HepG2 (cell line): Measurements from ENCODE around the gene VAPA. TPM values are rescaled to one million over a fixed set of nuclear protein-coding genes. Genes with fewer than 3 reads are reported as not detected.

Experiments used
- ARNTL ChIP-seq: sonication (generic); formaldehyde crosslinking; IDR thresholded peaks from 2 replicates; pipeline ENCODE4 v1.4.0; 2020; ENCODE audit warnings: mild to moderate bottlenecking, missing genetic modification reagents
- CEBPG ChIP-seq: IDR thresholded peaks from 2 replicates; pipeline ENCODE4 v1.6.1; 2016
- ETV6 ChIP-seq: sonication (generic); formaldehyde crosslinking; conservative IDR thresholded peaks from 2 replicates; pipeline ENCODE4 v1.4.0; 2020; ENCODE audit warnings: missing genetic modification reagents
- IKZF4 ChIP-seq: sonication (generic); formaldehyde crosslinking; IDR thresholded peaks from 2 replicates; pipeline ENCODE4 v1.5.1; 2020; ENCODE audit warnings: borderline replicate concordance, mild to moderate bottlenecking, low read depth, missing genetic modification reagents; ENCODE audit errors: not compliant biosample characterization
- MEF2D ChIP-seq: sonication (generic); formaldehyde crosslinking; IDR thresholded peaks from 2 replicates; pipeline ENCODE4 v1.5.1; 2020; ENCODE audit warnings: mild to moderate bottlenecking, missing genetic modification reagents
- MIER3 ChIP-seq: IDR thresholded peaks from 2 replicates; pipeline ENCODE4 v1.6.1; 2016; ENCODE audit warnings: missing compliant biosample characterization, borderline replicate concordance
- NFKBIZ ChIP-seq: IDR thresholded peaks from 2 replicates; pipeline ENCODE4 v1.6.1; 2018; ENCODE audit warnings: missing genetic modification reagents, missing compliant biosample characterization
- ZFP36L2 ChIP-seq: sonication (generic); formaldehyde crosslinking; IDR thresholded peaks from 2 replicates; pipeline ENCODE4 v1.4.0; 2020; ENCODE audit warnings: missing genetic modification reagents
- ZFP41 ChIP-seq: sonication (generic); formaldehyde crosslinking; IDR thresholded peaks from 2 replicates; pipeline ENCODE4 v1.4.0; 2020; ENCODE audit warnings: mild to moderate bottlenecking, missing genetic modification reagents, borderline replicate concordance
- ZMYM4 ChIP-seq: sonication (generic); formaldehyde crosslinking; IDR thresholded peaks from 2 replicates; pipeline ENCODE4 v1.8.1; 2023; ENCODE audit warnings: mild to moderate bottlenecking, missing genetic modification reagents
- ZNF331 ChIP-seq: sonication (generic); formaldehyde crosslinking; IDR thresholded peaks from 2 replicates; pipeline ENCODE4 v1.4.0; 2020; ENCODE audit warnings: missing genetic modification reagents
- ZNF562 ChIP-seq: sonication (generic); formaldehyde crosslinking; IDR thresholded peaks from 2 replicates; pipeline ENCODE4 v1.8.0; 2022; ENCODE audit warnings: missing genetic modification reagents, borderline replicate concordance
- ZNF724P ChIP-seq: sonication (generic); formaldehyde crosslinking; IDR thresholded peaks from 2 replicates; pipeline ENCODE4 v1.8.0; 2022; ENCODE audit warnings: missing genetic modification reagents, borderline replicate concordance
- ZNF878 ChIP-seq: sonication (generic); formaldehyde crosslinking; IDR thresholded peaks from 2 replicates; pipeline ENCODE4 v1.8.1; 2023; ENCODE audit warnings: mild to moderate bottlenecking, missing genetic modification reagents, moderate library complexity
- ZSCAN22 ChIP-seq: sonication (generic); formaldehyde crosslinking; IDR thresholded peaks from 2 replicates; pipeline ENCODE4 v1.4.0; 2020; ENCODE audit warnings: mild to moderate bottlenecking, missing genetic modification reagents
- ZZZ3 ChIP-seq: sonication (generic); formaldehyde crosslinking; IDR thresholded peaks from 2 replicates; pipeline ENCODE4 v1.4.0; 2020; ENCODE audit warnings: missing genetic modification reagents, mild to moderate bottlenecking, borderline replicate concordance
- polyA plus RNA-seq, 8 experiments: library from polyadenylated mRNA; depleted of rRNA in 3 of 8; stranded (reverse) in 7 of 8; unstranded in 1 of 8; fragments of >200 nt; fragmentation: Illumina TruSeq in 4 of 8; extraction: Trizol in 4 of 8; gene quantifications; 2 replicates each; pipeline versions ENCODE4 v1.2.1 to v1.2.3, GENCODE V29; 2011 to 2016; ENCODE audit warnings: low read depth in 4 of 8, missing spikeins in 1 of 8, mixed read lengths in 1 of 8; ENCODE audit not compliant: insufficient read depth in 1 of 8
- total RNA-seq, 5 experiments: library from RNA; depleted of rRNA; stranded (reverse); fragments of >200 nt; fragmentation: Illumina TruSeq; extraction: Trizol; gene quantifications; 2 replicates each; pipeline ENCODE4 v1.2.3, GENCODE V29; 2016; ENCODE audit warnings: low read depth in 1 of 5
- TF ChIP-seq, protein P1 (sequence below): sonication (generic); formaldehyde crosslinking; IDR thresholded peaks from 2 replicates; pipeline ENCODE4 v1.8.0; 2022; ENCODE audit warnings: missing genetic modification reagents, mild to moderate bottlenecking, moderate library complexity, borderline replicate concordance
- TF ChIP-seq, protein P2 (sequence below): IDR thresholded peaks from 2 replicates; pipeline ENCODE4 v1.6.1; 2018; ENCODE audit warnings: missing genetic modification reagents, mild to moderate bottlenecking, missing compliant biosample characterization
- TF ChIP-seq, protein P3 (sequence below): IDR thresholded peaks from 2 replicates; pipeline ENCODE4 v1.6.1; 2016; ENCODE audit warnings: low read depth, missing genetic modification reagents, missing compliant biosample characterization
- TF ChIP-seq, protein P4 (sequence below): fragments of 450-650 bp; IDR thresholded peaks from 2 replicates; pipeline ENCODE4 v1.6.1; 2016

VAPA gene
- total and polyA plus RNA-seq, 2 of the 13 experiments (the other 11 are each of a cell fraction or from before 2014, with no cell fraction given) = 167 to 294 TPM

DNA sequence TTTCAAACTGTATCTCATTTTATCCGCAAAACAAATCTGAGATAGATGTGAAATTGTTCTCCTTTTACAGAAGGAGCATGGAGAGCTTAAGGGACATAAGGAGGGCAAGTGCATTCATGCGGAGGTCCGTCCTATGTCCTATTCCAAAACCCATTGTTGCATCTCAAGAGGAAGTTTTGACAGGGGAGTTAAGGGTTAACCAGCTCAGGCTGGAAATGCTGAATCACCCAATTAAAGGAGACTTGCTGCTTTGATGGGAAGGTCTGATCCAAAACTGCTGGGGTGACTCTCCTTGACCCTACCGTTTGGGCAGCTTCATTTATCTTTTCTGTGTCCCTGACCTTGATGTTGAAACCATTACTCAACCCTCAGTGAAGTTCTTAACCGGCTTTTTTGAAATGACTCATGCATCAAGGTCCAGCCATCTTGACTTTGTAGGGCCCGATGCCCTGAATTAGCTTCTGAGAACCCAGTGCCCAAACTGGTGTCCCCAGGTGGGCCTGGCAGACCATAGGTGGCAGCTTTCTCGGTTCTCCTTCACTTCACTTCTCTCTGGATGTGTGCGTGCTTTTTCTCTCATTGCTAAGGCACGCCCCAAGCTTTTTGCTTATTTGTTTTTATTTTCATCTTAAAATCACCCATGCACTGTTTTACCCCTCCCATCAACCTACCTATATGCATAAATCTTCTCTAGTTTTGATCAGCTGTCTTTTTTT, 43.9 kb upstream of the VAPA start (continued):
- TF ChIP-seq MEF2D (CRISPR knock-in tag) (peak; percentile 70; the same call in 1 of the 2 replicates), ZZZ3 (CRISPR knock-in tag) (no peak), ZNF724P (CRISPR knock-in tag) (no peak), CEBPG (CRISPR knock-in tag) (peak; percentile 89), ZNF878 (CRISPR knock-in tag) (no peak), ZSCAN22 (no peak), ZNF331 (CRISPR knock-in tag) (peak; percentile 64; the same call in 1 of the 2 replicates), ARNTL (peak; percentile 45; the same call in 1 of the 2 replicates), IKZF4 (no peak), ZFP41 (no peak), NFKBIZ (CRISPR knock-in tag) (peak; percentile 79; the same call in 1 of the 2 replicates), ZNF562 (CRISPR knock-in tag) (no peak), ETV6 (peak; percentile 67; the same call in 1 of the 2 replicates), MIER3 (CRISPR knock-in tag) (peak; percentile 79; the same call in 1 of the 2 replicates), ZMYM4 (peak; percentile 66), ZFP36L2 (no peak)
- TF ChIP-seq, protein P1, sequence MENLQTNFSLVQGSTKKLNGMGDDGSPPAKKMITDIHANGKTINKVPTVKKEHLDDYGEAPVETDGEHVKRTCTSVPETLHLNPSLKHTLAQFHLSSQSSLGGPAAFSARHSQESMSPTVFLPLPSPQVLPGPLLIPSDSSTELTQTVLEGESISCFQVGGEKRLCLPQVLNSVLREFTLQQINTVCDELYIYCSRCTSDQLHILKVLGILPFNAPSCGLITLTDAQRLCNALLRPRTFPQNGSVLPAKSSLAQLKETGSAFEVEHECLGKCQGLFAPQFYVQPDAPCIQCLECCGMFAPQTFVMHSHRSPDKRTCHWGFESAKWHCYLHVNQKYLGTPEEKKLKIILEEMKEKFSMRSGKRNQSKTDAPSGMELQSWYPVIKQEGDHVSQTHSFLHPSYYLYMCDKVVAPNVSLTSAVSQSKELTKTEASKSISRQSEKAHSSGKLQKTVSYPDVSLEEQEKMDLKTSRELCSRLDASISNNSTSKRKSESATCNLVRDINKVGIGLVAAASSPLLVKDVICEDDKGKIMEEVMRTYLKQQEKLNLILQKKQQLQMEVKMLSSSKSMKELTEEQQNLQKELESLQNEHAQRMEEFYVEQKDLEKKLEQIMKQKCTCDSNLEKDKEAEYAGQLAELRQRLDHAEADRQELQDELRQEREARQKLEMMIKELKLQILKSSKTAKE (CRISPR knock-in tag) = peak; percentile 65; the same call in 1 of the 2 replicates
- TF ChIP-seq, protein P2, sequence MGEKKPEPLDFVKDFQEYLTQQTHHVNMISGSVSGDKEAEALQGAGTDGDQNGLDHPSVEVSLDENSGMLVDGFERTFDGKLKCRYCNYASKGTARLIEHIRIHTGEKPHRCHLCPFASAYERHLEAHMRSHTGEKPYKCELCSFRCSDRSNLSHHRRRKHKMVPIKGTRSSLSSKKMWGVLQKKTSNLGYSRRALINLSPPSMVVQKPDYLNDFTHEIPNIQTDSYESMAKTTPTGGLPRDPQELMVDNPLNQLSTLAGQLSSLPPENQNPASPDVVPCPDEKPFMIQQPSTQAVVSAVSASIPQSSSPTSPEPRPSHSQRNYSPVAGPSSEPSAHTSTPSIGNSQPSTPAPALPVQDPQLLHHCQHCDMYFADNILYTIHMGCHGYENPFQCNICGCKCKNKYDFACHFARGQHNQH (CRISPR knock-in tag) = 0 out of 2 replicates have a peak, but pooled peaks have one; percentile 49
- TF ChIP-seq, protein P3, sequence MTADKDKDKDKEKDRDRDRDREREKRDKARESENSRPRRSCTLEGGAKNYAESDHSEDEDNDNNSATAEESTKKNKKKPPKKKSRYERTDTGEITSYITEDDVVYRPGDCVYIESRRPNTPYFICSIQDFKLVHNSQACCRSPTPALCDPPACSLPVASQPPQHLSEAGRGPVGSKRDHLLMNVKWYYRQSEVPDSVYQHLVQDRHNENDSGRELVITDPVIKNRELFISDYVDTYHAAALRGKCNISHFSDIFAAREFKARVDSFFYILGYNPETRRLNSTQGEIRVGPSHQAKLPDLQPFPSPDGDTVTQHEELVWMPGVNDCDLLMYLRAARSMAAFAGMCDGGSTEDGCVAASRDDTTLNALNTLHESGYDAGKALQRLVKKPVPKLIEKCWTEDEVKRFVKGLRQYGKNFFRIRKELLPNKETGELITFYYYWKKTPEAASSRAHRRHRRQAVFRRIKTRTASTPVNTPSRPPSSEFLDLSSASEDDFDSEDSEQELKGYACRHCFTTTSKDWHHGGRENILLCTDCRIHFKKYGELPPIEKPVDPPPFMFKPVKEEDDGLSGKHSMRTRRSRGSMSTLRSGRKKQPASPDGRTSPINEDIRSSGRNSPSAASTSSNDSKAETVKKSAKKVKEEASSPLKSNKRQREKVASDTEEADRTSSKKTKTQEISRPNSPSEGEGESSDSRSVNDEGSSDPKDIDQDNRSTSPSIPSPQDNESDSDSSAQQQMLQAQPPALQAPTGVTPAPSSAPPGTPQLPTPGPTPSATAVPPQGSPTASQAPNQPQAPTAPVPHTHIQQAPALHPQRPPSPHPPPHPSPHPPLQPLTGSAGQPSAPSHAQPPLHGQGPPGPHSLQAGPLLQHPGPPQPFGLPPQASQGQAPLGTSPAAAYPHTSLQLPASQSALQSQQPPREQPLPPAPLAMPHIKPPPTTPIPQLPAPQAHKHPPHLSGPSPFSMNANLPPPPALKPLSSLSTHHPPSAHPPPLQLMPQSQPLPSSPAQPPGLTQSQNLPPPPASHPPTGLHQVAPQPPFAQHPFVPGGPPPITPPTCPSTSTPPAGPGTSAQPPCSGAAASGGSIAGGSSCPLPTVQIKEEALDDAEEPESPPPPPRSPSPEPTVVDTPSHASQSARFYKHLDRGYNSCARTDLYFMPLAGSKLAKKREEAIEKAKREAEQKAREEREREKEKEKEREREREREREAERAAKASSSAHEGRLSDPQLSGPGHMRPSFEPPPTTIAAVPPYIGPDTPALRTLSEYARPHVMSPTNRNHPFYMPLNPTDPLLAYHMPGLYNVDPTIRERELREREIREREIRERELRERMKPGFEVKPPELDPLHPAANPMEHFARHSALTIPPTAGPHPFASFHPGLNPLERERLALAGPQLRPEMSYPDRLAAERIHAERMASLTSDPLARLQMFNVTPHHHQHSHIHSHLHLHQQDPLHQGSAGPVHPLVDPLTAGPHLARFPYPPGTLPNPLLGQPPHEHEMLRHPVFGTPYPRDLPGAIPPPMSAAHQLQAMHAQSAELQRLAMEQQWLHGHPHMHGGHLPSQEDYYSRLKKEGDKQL = peak; percentile 58; the same call in 1 of the 2 replicates
- TF ChIP-seq, protein P4, sequence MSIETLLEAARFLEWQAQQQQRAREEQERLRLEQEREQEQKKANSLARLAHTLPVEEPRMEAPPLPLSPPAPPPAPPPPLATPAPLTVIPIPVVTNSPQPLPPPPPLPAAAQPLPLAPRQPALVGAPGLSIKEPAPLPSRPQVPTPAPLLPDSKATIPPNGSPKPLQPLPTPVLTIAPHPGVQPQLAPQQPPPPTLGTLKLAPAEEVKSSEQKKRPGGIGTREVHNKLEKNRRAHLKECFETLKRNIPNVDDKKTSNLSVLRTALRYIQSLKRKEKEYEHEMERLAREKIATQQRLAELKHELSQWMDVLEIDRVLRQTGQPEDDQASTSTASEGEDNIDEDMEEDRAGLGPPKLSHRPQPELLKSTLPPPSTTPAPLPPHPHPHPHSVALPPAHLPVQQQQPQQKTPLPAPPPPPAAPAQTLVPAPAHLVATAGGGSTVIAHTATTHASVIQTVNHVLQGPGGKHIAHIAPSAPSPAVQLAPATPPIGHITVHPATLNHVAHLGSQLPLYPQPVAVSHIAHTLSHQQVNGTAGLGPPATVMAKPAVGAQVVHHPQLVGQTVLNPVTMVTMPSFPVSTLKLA = no peak
